MCF 10A (cell line): ENCODE results near the gene IGFN1. TPM values are rescaled to one million over a fixed set of nuclear protein-coding genes. Genes with fewer than 3 reads are reported as not detected.

Experiments
- BruUV-seq: library from RNA; stranded (reverse); fragments of 400-500 nt; replicated peaks from 2 replicates; lab custom pipeline; 2021; lab: Mats Ljungman, UMichigan
- CTCF ChIA-PET: fragments of 300-600 bp; sonication (Branson Sonifier 250); formaldehyde crosslinking; extraction: SDS; loops from one replicate; lab custom pipeline; 2021; ENCODE audit warnings: antibody characterized with exemption, inconsistent platforms; lab: Yijun Ruan, JAX
- POLR2A ChIA-PET: fragments of 300-600, 350-650 bp; sonication (Branson Sonifier 250); formaldehyde crosslinking; extraction: SDS; loops from one replicate; lab custom pipeline; 2020; ENCODE audit warnings: antibody characterized with exemption, inconsistent platforms; lab: Yijun Ruan, JAX
- DNase-seq: peaks from one replicate; pipeline ENCODE4 v3.0.0-alpha.2; 2018; ENCODE audit not compliant: unreplicated experiment
- H3K27ac Mint-ChIP-seq: one replicate; pipeline ENCODE4 v1.8.0; 2022; ENCODE audit warnings: mild to moderate bottlenecking, low read depth, mixed read lengths; ENCODE audit not compliant: unreplicated experiment
- H3K27me3 Mint-ChIP-seq: one replicate; pipeline ENCODE4 v1.8.0; 2022; ENCODE audit warnings: mixed read lengths; ENCODE audit not compliant: insufficient read depth, unreplicated experiment
- H3K36me3 Mint-ChIP-seq: one replicate; pipeline ENCODE4 v1.8.0; 2022; ENCODE audit warnings: mild to moderate bottlenecking, moderate library complexity, mixed read lengths; ENCODE audit not compliant: insufficient read depth, unreplicated experiment
- H3K4me1 Mint-ChIP-seq: one replicate; pipeline ENCODE4 v1.8.0; 2022; ENCODE audit warnings: mixed read lengths; ENCODE audit not compliant: insufficient read depth, unreplicated experiment
- H3K4me3 Mint-ChIP-seq: one replicate; pipeline ENCODE4 v1.8.0; 2022; ENCODE audit warnings: mild to moderate bottlenecking, moderate library complexity, mixed read lengths; ENCODE audit not compliant: unreplicated experiment
- H3K9me3 Mint-ChIP-seq: one replicate; pipeline ENCODE4 v1.8.0; 2022; ENCODE audit warnings: mixed read lengths; ENCODE audit not compliant: unreplicated experiment
- CTCF ChIP-seq: fragments of 200-600 bp; IDR thresholded peaks from one replicate; pipeline ENCODE4 v1.8.0; 2022; ENCODE audit warnings: antibody characterized with exemption, mild to moderate bottlenecking; ENCODE audit not compliant: unreplicated experiment
- intact Hi-C: fragments of 100-400 bp; cut with micrococcal nuclease; formaldehyde crosslinking; loops from 2 replicates; pipeline ENCODE4 v1.14.1; 2022
- total RNA-seq: library from RNA; stranded (reverse); gene quantifications from 2 replicates; pipeline ENCODE4 v1.2.3, GENCODE V29; 2022

IGFN1 gene
- total RNA-seq, 1 experiment from 2014 or later = 0.26 TPM

GRCh38 chr1:201220388-201220715 is 29.7 kb downstream of the IGFN1 start:
- intact Hi-C loops = loop anchor here (5.0 kb wide), 1 partner anchor 663 kb away; no protein-coding TSS in a partner anchor
- no TSS peak for BruUV-seq
- POLR2A ChIA-PET = interaction anchor here (1.9 kb wide), 1 partner anchor 66 kb away, joined by 5 read pairs; the partner anchor contains the start of gene TMEM9
- CTCF ChIA-PET = interaction anchor here (0.6 to 1.4 kb wide), 7 partner anchors 9 to 197 kb away, joined by 3 to 8 read pairs (median 4); no protein-coding TSS in a partner anchor
- DNase-seq = no peak
- H3K36me3 Mint-ChIP-seq = no peaks in the 10 kb centered on the region
- H3K4me1 Mint-ChIP-seq = no peaks in the 10 kb centered on the region
- no peak overlapping the region for H3K27ac Mint-ChIP-seq
- no peak for TF ChIP-seq CTCF
- H3K27me3 Mint-ChIP-seq = no peaks in the 10 kb centered on the region
- H3K9me3 Mint-ChIP-seq = no peaks in the 10 kb centered on the region
- H3K4me3 Mint-ChIP-seq = no peak overlapping the region

GRCh38 chr1:201221201-201221846 is 30.7 kb downstream of the IGFN1 start:
- no peak overlapping the region for H3K27ac Mint-ChIP-seq
- POLR2A ChIA-PET = interaction anchor here (0.8 to 1.9 kb wide), 3 partner anchors 58 to 76 kb away, joined by 3 to 5 read pairs (median 4); partner anchors contain the start of gene TMEM9
- intact Hi-C loops = loop anchor here (5.0 kb wide), 1 partner anchor 664 kb away; no protein-coding TSS in a partner anchor
- no peak overlapping the region for H3K4me3 Mint-ChIP-seq
- CTCF ChIA-PET = interaction anchor here (0.5 to 7.3 kb wide), 34 partner anchors 10 to 249 kb away, joined by 3 to 90 read pairs (median 4); partner anchors contain the start of gene TMEM9
- no peaks in the 10 kb centered on the region for H3K27me3 Mint-ChIP-seq
- no peak for DNase-seq
- no peak for TF ChIP-seq CTCF
- H3K9me3 Mint-ChIP-seq = no peaks in the 10 kb centered on the region
- H3K4me1 Mint-ChIP-seq = no peaks in the 10 kb centered on the region
- no TSS peak for BruUV-seq
- no peaks in the 10 kb centered on the region for H3K36me3 Mint-ChIP-seq

- Mint-ChIP-seq H3K27me3 (no peaks in the 10 kb centered on the region), H3K36me3 (no peaks in the 10 kb centered on the region), H3K27ac (no peak overlapping the region), H3K4me3 (no peak overlapping the region), H3K4me1 (no peaks in the 10 kb centered on the region), H3K9me3 (no peaks in the 10 kb centered on the region)
- intact Hi-C loops = loop anchor here (2.0 to 5.0 kb wide), 2 partner anchors 37 to 665 kb away; no protein-coding TSS in a partner anchor
- TF ChIP-seq CTCF = no peak
- ChIA-PET CTCF (interaction anchor here (0.5 to 7.3 kb wide), 43 partner anchors 9 to 1078 kb away, joined by 3 to 90 read pairs (median 4); partner anchors contain the start of gene TMEM9), POLR2A (interaction anchor here (0.8 to 1.9 kb wide), 5 partner anchors 19 to 190 kb away, joined by 3 to 5 read pairs (median 4); partner anchors contain the start of gene TMEM9)
- no peak for DNase-seq
- no TSS peak for BruUV-seq
Observed at GRCh38 chr1:201222125-201222524, 31.5 kb downstream of the IGFN1 start.
